HL-60/S4 treated with phorbol 12-myristate 13-acetate at 8.2 ng/mL for 4 days and 3 days (cell line): ENCODE measurements around the gene TASL.
"Not testable (repeated sequence)": the region's sequence is repeated elsewhere in the genome, so short reads cannot be mapped to it uniquely, and the experiment has no call there.

Source experiments
- in situ Hi-C: fragments of 300-500 bp; cut with MboI; formaldehyde crosslinking; loops from 2 replicates; pipeline ENCODE4 v1.15.0; 2022; ENCODE audit warnings: low sequenced_read_pairs

Gene TASL

GRCh38 chrX:30577362-30577991 is at the start of gene TASL:
TSS of gene TASL (minus strand) at chrX:30577766. CDS start at chrX:30560355, 17,411 bp downstream.
- in situ Hi-C loops: no loop called here

DNA sequence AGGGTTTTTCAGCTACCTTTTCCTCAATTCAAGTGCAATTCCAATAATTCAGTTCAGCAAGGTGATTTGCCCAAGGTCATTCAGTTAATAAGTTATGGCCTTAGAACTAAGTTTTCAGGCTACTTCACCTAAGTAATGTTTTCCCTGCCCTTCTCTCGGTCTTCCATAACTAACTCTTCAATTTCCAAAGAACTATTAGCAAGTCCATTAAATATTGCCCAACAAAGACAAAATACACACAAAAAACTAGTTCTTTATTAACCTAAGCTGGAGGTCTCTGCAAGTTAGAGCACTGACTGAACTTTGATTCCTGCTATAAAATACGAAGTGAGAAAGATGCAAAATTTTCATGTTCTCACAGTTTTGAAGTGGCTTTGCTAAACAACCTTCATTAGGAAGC is 48.8 kb upstream of the TASL start:
- in situ Hi-C loops: no loop called here

- in situ Hi-C loops: no loop called here
Measured at GRCh38 chrX:30622361-30622760, 44.8 kb upstream of the TASL start.

DNA sequence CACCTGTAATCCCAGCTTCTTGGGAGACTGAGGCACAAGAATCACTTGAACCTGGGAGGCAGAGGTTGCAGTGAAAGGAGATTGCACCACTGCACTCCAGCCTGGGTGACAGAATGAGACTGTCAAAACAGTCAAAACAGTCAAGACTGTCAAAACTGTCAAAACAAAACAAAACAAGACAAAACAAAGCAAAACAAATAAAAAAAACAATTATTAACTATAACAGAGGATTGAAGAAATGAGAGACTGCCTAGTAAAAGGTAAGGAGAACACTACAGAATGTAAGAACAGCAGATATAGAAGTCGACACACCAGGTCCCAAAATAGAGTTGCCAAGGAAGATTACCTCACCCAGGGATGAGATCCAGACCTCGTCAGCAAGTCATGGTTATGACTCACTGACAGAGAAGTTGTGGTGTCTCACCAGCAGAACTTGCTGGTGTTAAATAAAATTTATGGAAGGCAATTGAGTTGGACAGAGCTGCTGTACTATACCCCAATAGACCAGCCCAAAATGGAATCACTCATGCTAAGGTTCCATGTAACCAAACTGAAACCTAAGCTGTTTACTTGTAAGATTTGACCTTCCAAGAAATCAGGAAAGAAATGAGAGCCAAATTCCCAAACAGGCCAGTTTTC is 43.5 kb upstream of the TASL start:
- in situ Hi-C loops: no loop called here

DNA sequence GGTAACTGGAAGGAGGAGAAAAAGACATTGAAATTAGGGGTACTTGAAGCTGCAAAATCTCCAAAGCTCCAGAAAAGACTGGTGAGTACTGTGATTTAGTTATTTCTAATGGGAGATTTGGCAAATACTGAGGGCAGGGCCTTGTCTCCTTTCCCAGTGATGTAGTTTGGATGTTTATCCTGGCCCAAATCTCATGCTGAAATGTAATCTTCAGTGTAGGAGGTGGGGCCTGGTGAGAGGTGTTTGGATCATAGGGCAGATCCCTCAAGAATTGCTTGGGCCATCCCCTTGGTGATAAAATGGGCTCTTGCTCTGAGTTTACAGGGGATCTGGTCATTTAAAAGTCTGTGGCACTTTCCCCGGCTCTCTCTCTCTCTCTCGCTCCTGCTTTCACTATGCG is 42.6 kb upstream of the TASL start:
- in situ Hi-C loops: no loop called here

GRCh38 chrX:30618160-30618765 is 40.7 kb upstream of the TASL start:
- in situ Hi-C loops: no loop called here

- in situ Hi-C loops: no loop called here
Measured at GRCh38 chrX:30615229-30615628, 37.7 kb upstream of the TASL start.

DNA sequence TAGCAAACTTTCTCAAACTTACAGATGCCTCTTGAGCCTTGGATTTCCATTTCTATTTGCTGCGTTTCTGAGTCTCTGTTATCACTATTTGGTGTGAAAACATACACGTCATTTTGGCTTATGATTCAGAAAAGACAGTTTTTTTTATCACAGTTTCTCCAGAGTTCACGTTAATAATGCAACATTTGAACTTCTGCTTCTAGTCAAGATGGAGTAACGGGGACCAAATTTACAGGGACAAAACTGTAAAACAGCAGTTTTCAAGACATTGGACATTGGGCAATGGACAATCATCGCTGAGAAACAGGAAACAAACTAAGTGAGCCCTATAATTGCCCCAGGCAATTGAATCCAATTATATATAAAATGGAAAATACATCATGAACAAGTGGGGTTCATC is 36.2 kb upstream of the TASL start:
- in situ Hi-C loops: no loop called here

DNA sequence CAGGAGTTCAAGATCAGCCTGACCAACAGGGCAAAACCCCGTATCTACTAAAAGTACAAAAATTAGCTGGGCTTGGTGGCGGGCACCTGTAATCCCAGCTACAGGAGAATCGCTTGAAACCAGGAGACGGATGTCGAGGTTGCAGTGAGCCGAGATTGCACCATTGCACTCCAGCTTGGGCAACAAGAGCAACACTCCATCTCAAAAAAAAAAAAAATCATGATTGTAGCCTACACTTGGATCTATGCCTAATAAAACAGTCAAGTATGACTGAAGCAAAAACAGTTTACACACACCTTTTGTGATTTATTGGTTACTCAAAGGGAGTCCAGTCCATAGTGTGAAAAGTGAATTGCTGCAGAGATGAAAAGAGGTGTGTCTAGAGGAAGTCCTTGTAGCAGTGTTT is 34.7 kb upstream of the TASL start:
- in situ Hi-C loops: no loop called here

GRCh38 chrX:30610026-30610425 is 32.5 kb upstream of the TASL start:
- in situ Hi-C loops: no loop called here

DNA sequence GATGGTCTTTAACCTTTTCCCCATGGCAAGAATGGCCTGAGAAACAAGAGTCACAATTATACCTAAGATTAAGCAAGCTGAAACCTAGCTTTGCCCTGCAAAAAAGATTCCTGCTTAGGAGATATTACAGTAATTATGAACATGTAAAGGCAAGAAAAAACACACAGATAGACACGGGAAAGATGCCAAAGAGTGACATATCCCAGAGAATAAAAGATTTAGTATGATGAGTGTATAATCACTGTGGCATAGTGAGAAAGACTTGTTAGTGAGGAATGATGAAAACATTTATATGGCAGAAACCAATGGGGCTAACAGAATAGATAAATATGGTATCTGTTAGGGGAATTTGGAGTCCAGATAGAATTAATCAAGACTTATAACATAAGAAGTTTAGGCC is 29.6 kb upstream of the TASL start:
- in situ Hi-C loops: no loop called here

DNA sequence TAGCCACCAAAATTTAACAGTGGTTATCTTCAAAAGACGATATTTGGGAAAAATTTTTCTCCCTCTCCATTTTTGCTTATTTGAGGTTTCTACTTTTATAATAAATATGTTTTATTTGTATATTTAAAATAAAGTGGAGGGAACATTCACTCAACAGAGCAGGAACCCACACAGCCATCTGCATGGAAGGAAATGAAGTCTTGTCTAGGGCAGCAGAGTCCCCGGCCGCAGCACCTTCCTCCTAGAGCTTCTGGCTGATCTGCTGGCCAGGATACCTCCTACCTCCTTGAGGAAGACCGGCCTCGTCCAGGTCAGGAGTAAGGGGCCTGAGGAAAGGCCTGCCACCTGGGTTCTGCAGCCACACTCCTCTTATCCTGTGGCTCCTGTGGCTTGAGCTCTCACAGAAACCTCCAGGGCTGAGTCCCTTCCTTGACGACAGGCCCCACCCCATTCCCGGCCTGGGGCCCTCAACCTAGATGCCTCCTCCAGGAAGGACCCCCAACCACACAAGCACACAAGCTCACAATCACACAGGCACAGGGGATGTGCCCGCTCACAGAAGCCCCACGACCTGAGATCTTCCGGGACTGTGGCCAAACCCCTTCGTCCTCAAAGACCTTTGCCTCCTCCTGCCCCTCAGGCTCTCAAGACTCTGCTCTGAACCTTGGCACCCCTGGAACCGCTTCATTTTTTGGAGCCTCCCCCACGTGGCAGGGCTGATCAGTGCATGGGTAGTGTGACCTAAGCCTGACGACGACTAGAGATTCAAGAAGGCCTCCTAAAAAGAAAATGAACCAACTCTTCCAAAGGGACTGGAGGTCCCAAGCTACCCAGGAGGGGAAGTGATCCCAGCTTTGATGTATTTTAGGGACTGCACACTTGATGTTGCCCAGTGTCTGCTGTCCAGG is 23.0 kb upstream of the TASL start:
- in situ Hi-C loops: not testable (repeated sequence)

GRCh38 chrX:30597216-30598012 is 19.8 kb upstream of the TASL start:
- in situ Hi-C loops: no loop called here

- in situ Hi-C loops: no loop called here
Measured at GRCh38 chrX:30593440-30594200, 16.1 kb upstream of the TASL start.

DNA sequence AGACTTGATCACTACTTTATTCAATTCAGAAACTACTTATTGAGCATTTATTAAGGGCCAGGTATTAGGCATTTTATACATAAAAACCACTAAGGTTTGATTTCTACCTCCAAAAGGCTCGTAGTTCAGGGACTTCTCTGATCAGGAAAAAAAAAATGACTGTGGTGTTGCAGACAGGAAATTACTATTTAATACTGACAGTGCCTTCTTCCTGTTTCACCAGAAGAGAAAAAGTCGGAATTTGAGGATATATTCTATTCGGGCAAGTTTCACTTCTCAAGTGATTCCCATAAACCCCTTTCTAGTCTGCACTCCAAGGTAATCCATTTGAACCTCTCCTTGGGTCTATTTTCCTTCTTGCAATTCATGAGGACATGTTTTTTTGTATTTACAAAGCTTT is 15.3 kb upstream of the TASL start:
- in situ Hi-C loops: no loop called here

DNA sequence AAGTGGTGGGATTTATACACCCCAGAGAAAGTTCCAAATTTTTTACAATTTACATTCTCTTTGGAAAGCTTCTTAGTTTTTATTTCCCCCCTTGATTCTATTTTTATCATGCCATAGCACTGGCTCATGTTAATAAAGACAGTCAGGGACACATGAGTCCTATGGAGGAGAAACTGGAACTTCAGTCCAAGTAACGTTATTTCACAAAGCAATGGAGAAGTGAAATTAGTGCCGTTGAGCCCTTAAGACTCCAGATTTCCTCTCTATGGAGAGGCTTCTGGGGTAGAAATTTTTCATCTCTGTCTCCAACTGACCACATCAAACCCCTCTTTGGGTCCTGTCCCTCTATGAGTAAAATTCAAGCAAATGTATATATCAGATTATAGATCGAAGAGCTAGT is 12.8 kb upstream of the TASL start:
- in situ Hi-C loops: no loop called here

DNA sequence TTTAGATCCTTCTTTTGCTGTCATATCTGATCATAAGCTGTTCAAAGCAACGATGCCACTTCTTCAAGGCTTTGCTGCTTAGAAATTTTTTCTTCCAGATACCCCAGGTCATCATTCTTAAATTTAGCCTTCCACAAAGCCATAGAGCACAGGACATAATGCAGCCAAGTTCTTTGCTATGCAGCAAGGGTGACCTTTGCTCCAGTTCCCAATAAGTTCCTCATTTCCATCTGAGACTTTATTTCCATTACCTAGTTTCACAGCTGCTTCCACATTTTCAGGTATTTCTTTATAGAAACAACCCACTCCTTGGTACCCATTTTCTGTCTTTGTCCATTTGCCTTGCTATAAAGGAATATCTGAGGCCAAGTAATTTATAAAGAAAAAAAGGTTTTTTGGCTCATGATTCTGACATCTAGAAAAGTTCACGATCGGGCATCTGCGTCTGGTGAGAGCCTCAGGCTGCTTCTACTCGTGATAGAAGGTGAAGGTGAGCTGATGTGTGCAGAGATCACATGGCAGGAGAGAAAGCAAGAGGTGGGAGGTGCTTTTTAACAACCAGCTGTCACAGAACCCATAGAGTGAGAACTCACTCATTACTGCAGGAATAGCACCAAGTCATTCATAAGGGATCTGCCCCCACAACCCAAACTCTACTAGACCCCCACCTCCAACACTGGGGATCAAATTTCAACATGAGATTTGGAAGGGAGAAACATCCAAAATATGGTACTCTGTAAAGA is 11.8 kb upstream of the TASL start:
- in situ Hi-C loops: no loop called here

DNA sequence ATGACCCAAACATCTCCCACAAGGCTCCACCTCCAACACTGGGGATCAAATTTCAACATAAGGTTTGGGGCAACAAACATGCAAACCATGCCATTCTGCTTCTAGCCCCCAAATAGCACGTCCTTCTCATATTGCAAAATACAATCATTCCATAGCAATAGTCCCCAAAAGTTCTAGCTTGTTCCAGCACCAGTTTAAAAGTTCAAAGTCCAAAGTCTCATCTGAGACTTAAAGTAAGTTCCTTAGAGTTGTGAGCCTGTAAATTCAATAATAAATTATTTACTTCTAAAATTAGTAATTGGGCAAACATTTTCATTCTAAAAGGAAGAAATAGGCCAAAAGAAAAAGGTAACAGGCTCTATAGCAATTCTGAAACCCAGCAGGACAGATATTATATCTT is 8.9 kb upstream of the TASL start:
- in situ Hi-C loops: no loop called here

DNA sequence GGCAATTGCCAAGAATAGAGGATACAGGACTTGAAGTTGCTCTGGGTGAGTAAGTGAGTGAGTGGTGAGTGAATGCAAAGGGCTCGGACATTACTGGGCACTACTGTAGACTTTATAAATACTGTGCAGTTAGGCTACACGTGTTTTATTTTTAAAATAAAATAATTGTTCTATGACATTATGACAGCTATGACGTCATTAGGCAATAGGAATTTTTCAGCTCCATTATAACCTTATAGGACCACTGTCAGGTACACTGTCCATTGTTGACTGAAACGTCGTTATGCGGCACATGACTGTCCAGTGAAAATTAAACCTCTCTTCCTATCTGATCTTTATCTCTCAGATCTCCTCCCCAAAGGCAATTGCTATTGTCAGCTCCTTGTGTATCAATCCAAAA is 5.1 kb upstream of the TASL start:
- in situ Hi-C loops: no loop called here
